Right ventricle myocardium superior (tissue), 1 donor: ENCODE measurements around the gene FCHSD1. TPM values are rescaled to one million over a fixed set of nuclear protein-coding genes. Genes with fewer than 3 reads are reported as not detected.

Experiments
- ATAC-seq: fragments of 200-7000 bp; cut with Tn5 transposase; one replicate; pipeline ENCODE4 v1.9.1; 2020; ENCODE audit warnings: mild to moderate bottlenecking; ENCODE audit not compliant: poor library complexity
- DNase-seq: peaks from one replicate; pipeline ENCODE4 v3.0.0-alpha.2; 2020
- intact Hi-C: fragments of 100-400 bp; cut with DNase I; formaldehyde crosslinking; loops from one replicate; pipeline ENCODE4 v1.11.2; 2022
- long read RNA-seq: library from polyadenylated mRNA; unstranded; transcript quantifications from one replicate; pipeline ENCODE4 v2.0.0, GENCODE V29; 2021
- total RNA-seq: library from RNA; stranded (reverse); fragmentation: NEBNext Ultra II Directional; extraction: Animal tissue kit (Norgen Biotek cat#: 25700); gene quantifications from one replicate; pipeline ENCODE4 v1.2.1, GENCODE V29; 2021
- donor health status: DM: no; HTN: yes; CAD: no; lungs with severe emphysema.

The FCHSD1 gene
- 2.6 TPM for total RNA-seq
- long read RNA-seq, partial matches to known transcripts: 0 of 5 reads
- long read RNA-seq, other reads (novel, unspliced or antisense): 5 of 5 reads

GRCh38 chr5:141650851-141651727 lies at the start of gene FCHSD1:
Gene FCHSD1 (minus strand): TSS chr5:141651418. CDS start chr5:141651368, 50 bp downstream.
- ATAC-seq (peak; percentile 97), DNase-seq (peak; percentile 93)
- intact Hi-C loops: no loop called here

GRCh38 chr5:141697586-141697985 lies 46.4 kb upstream of the FCHSD1 start:
- ATAC-seq (no peak), DNase-seq (no peak)
- intact Hi-C loops: no loop called here

- ATAC-seq (no peak), DNase-seq (no peak)
- intact Hi-C loops: no loop called here
Observed at GRCh38 chr5:141696431-141696830, 45.2 kb upstream of the FCHSD1 start.

GRCh38 chr5:141695627-141696215 lies 44.5 kb upstream of the FCHSD1 start:
- intact Hi-C loops: no loop called here
- DNase-seq (peak; percentile 68), ATAC-seq (peak; percentile 87)

- ATAC-seq: no peak
- intact Hi-C loops: loop anchor here (5.0 kb wide), 1 partner anchor 268 kb away; no protein-coding TSS in a partner anchor
Observed at GRCh38 chr5:141694479-141694878, 43.3 kb upstream of the FCHSD1 start.

GRCh38 chr5:141692919-141693725 lies 41.9 kb upstream of the FCHSD1 start:
- intact Hi-C loops: loop anchor here (5.0 kb wide), 1 partner anchor 269 kb away; no protein-coding TSS in a partner anchor
- ATAC-seq: no peak
- no peak for DNase-seq

More at GRCh38 chr5:141694479-141694878, 43.3 kb upstream of the FCHSD1 start:
- DNase-seq: no peak

GRCh38 chr5:141692533-141692888 lies 41.3 kb upstream of the FCHSD1 start:
- intact Hi-C loops: loop anchor here (5.0 kb wide), 1 partner anchor 270 kb away; no protein-coding TSS in a partner anchor
- ATAC-seq (no peak), DNase-seq (no peak)

- intact Hi-C loops: loop anchor here (5.0 kb wide), 1 partner anchor 270 kb away; no protein-coding TSS in a partner anchor
- DNase-seq: peak; percentile 92
- ATAC-seq: peak; percentile 90
Observed at GRCh38 chr5:141691867-141692532, 40.8 kb upstream of the FCHSD1 start.

- no peak for DNase-seq
- ATAC-seq: no peak
- intact Hi-C loops: loop anchor here (5.0 kb wide), 1 partner anchor 271 kb away; no protein-coding TSS in a partner anchor
Observed at GRCh38 chr5:141691286-141691866, 40.2 kb upstream of the FCHSD1 start.

GRCh38 chr5:141686648-141687416 lies 35.6 kb upstream of the FCHSD1 start:
- no peak for ATAC-seq

GRCh38 chr5:141685591-141685990 lies 34.4 kb upstream of the FCHSD1 start:
- intact Hi-C loops: no loop called here
- no peak for DNase-seq
- ATAC-seq: no peak

More at GRCh38 chr5:141686648-141687416, 35.6 kb upstream of the FCHSD1 start:
- intact Hi-C loops: no loop called here
- no peak for DNase-seq

- DNase-seq (no peak), ATAC-seq (no peak)
- intact Hi-C loops: no loop called here
Observed at GRCh38 chr5:141683596-141684141, 32.5 kb upstream of the FCHSD1 start.

GRCh38 chr5:141681695-141682641 lies 30.8 kb upstream of the FCHSD1 start, which contains the start of gene ARAP3:
Gene ARAP3 (minus strand): TSS chr5:141682230. CDS start chr5:141680486, 1,744 bp downstream.
- peak; percentile 96 for ATAC-seq
- intact Hi-C loops: no loop called here
- DNase-seq: peak; percentile 94

- intact Hi-C loops: no loop called here
Observed at GRCh38 chr5:141681295-141681694, 30.1 kb upstream of the FCHSD1 start.

GRCh38 chr5:141680751-141681201 lies 29.6 kb upstream of the FCHSD1 start:
- peak; percentile 28 for ATAC-seq
- peak; percentile 76 for DNase-seq
- intact Hi-C loops: no loop called here

More at GRCh38 chr5:141681295-141681694, 30.1 kb upstream of the FCHSD1 start:
- DNase-seq (no peak), ATAC-seq (no peak)

- no peak for DNase-seq
- intact Hi-C loops: no loop called here
- ATAC-seq: no peak
Observed at GRCh38 chr5:141680178-141680577, 29.0 kb upstream of the FCHSD1 start.
